Activated naive CD8-positive, alpha-beta T cell treated with anti-CD3 and anti-CD28 coated beads for 36 hours (primary cell): ENCODE measurements around the gene RNU2-63P. TPM values are rescaled to one million over a fixed set of nuclear protein-coding genes. Genes with fewer than 3 reads are reported as not detected.

ENCODE experiments used
- DNase-seq: peaks from one replicate; pipeline ENCODE4 v3.0.0; 2021
- H3K27ac Mint-ChIP-seq: one replicate; pipeline ENCODE4 v1.8.0; 2022; ENCODE audit warnings: mild to moderate bottlenecking, moderate library complexity, mixed read lengths
- H3K27me3 Mint-ChIP-seq: one replicate; pipeline ENCODE4 v1.8.0; 2022; ENCODE audit warnings: mild to moderate bottlenecking, mixed read lengths
- H3K36me3 Mint-ChIP-seq: one replicate; pipeline ENCODE4 v1.8.0; 2021; ENCODE audit warnings: mild to moderate bottlenecking, mixed read lengths
- H3K4me1 Mint-ChIP-seq: one replicate; pipeline ENCODE4 v1.8.0; 2021; ENCODE audit warnings: mixed read lengths
- H3K4me3 Mint-ChIP-seq: one replicate; pipeline ENCODE4 v1.8.0; 2022; ENCODE audit warnings: mild to moderate bottlenecking, moderate library complexity, mixed read lengths
- H3K9me3 Mint-ChIP-seq: one replicate; pipeline ENCODE4 v1.8.0; 2022; ENCODE audit warnings: mixed read lengths
- total RNA-seq, 2 experiments: library from RNA; stranded (reverse); gene quantifications; one replicate each; pipeline ENCODE4 v1.2.3, GENCODE V29; 2021

Gene RNU2-63P
- 10 to 100 TPM; 39.1 to 40.1 TPM for total RNA-seq

- Mint-ChIP-seq H3K4me1 (peaks cover 16% of the 10 kb centered on the region), H3K27ac (peak within 1 kb of the TSS; percentile 99), H3K9me3 (peaks cover 4% of the 10 kb centered on the region), H3K4me3 (peak within 1 kb of the TSS; percentile 94), H3K36me3 (no peaks in the 10 kb centered on the region), H3K27me3 (no peaks in the 10 kb centered on the region)
- DNase-seq: peak; percentile 77
Observed at GRCh38 chr2:88016086-88016959, at the start of gene RNU2-63P. Gene RNU2-63P, minus strand, starts transcription at chr2:88016547.

GRCh38 chr2:88061295-88061694 lies 44.9 kb upstream of the RNU2-63P start:
- DNase-seq: no peak
- H3K9me3 Mint-ChIP-seq: peaks cover 2% of the 10 kb centered on the region
- H3K4me3 Mint-ChIP-seq: no peak overlapping the region
- H3K36me3 Mint-ChIP-seq: peaks cover 2% of the 10 kb centered on the region
- H3K4me1 Mint-ChIP-seq: peaks cover 21% of the 10 kb centered on the region
- H3K27ac Mint-ChIP-seq: no peak overlapping the region
- no peaks in the 10 kb centered on the region for H3K27me3 Mint-ChIP-seq

GRCh38 chr2:88060907-88061275 lies 44.5 kb upstream of the RNU2-63P start:
- peaks cover 2% of the 10 kb centered on the region for H3K9me3 Mint-ChIP-seq
- DNase-seq: no peak
- H3K27ac Mint-ChIP-seq: no peak overlapping the region
- H3K27me3 Mint-ChIP-seq: no peaks in the 10 kb centered on the region
- H3K4me1 Mint-ChIP-seq: peaks cover 25% of the 10 kb centered on the region
- H3K4me3 Mint-ChIP-seq: no peak overlapping the region
- H3K36me3 Mint-ChIP-seq: peaks cover 2% of the 10 kb centered on the region

- Mint-ChIP-seq H3K36me3 (peaks cover 2% of the 10 kb centered on the region), H3K9me3 (peaks cover 2% of the 10 kb centered on the region), H3K27ac (no peak overlapping the region), H3K4me1 (peaks cover 27% of the 10 kb centered on the region), H3K4me3 (no peak overlapping the region), H3K27me3 (no peaks in the 10 kb centered on the region)
- no peak for DNase-seq
Observed at GRCh38 chr2:88059979-88060906, 43.9 kb upstream of the RNU2-63P start.

- Mint-ChIP-seq H3K4me3 (no peak overlapping the region), H3K36me3 (peaks cover 23% of the 10 kb centered on the region), H3K4me1 (peaks cover 42% of the 10 kb centered on the region), H3K27ac (peak overlapping the region; percentile 51), H3K9me3 (peaks cover 3% of the 10 kb centered on the region), H3K27me3 (no peaks in the 10 kb centered on the region)
- DNase-seq: no peak
Observed at GRCh38 chr2:88058191-88058590, 41.8 kb upstream of the RNU2-63P start.

- Mint-ChIP-seq H3K4me3 (no peak overlapping the region), H3K36me3 (peaks cover 29% of the 10 kb centered on the region), H3K4me1 (peaks cover 48% of the 10 kb centered on the region), H3K9me3 (peaks cover 6% of the 10 kb centered on the region), H3K27ac (no peak overlapping the region), H3K27me3 (no peaks in the 10 kb centered on the region)
- no peak for DNase-seq
Observed at GRCh38 chr2:88057437-88057844, 41.1 kb upstream of the RNU2-63P start.

- peaks cover 62% of the 10 kb centered on the region for H3K4me1 Mint-ChIP-seq
- H3K27ac Mint-ChIP-seq: peak within 1 kb of the TSS; percentile 95
- H3K9me3 Mint-ChIP-seq: peaks cover 10% of the 10 kb centered on the region
- H3K36me3 Mint-ChIP-seq: peaks cover 43% of the 10 kb centered on the region
- peak; percentile 94 for DNase-seq
- H3K27me3 Mint-ChIP-seq: no peaks in the 10 kb centered on the region
- H3K4me3 Mint-ChIP-seq: peak within 1 kb of the TSS; percentile 90
Observed at GRCh38 chr2:88055371-88056128, 39.2 kb upstream of the RNU2-63P start, which contains the start of gene KRCC1. Gene KRCC1, minus strand, starts transcription at chr2:88055783. Its CDS starts 27,220 bp downstream, at chr2:88028563.

- Mint-ChIP-seq H3K9me3 (peaks cover 10% of the 10 kb centered on the region), H3K36me3 (peaks cover 49% of the 10 kb centered on the region), H3K4me3 (peak overlapping the region; percentile 90), H3K27ac (peak overlapping the region; percentile 95), H3K27me3 (no peaks in the 10 kb centered on the region), H3K4me1 (peaks cover 67% of the 10 kb centered on the region)
- DNase-seq: no peak
Observed at GRCh38 chr2:88054782-88055370, 38.5 kb upstream of the RNU2-63P start.

- H3K27ac Mint-ChIP-seq: peak overlapping the region; percentile 95
- peaks cover 56% of the 10 kb centered on the region for H3K36me3 Mint-ChIP-seq
- no peak for DNase-seq
- peaks cover 71% of the 10 kb centered on the region for H3K4me1 Mint-ChIP-seq
- peak overlapping the region; percentile 90 for H3K4me3 Mint-ChIP-seq
- H3K9me3 Mint-ChIP-seq: peaks cover 10% of the 10 kb centered on the region
- no peaks in the 10 kb centered on the region for H3K27me3 Mint-ChIP-seq
Observed at GRCh38 chr2:88053934-88054781, 37.8 kb upstream of the RNU2-63P start.

- peak overlapping the region; percentile 95 for H3K27ac Mint-ChIP-seq
- H3K36me3 Mint-ChIP-seq: peaks cover 60% of the 10 kb centered on the region
Observed at GRCh38 chr2:88053296-88053695, 36.9 kb upstream of the RNU2-63P start.

GRCh38 chr2:88051792-88052191 lies 35.4 kb upstream of the RNU2-63P start:
- Mint-ChIP-seq H3K4me1 (peaks cover 63% of the 10 kb centered on the region), H3K27me3 (no peaks in the 10 kb centered on the region), H3K9me3 (peaks cover 9% of the 10 kb centered on the region), H3K4me3 (no peak overlapping the region), H3K36me3 (peaks cover 64% of the 10 kb centered on the region), H3K27ac (no peak overlapping the region)
- DNase-seq: no peak

More at GRCh38 chr2:88053296-88053695, 36.9 kb upstream of the RNU2-63P start:
- Mint-ChIP-seq H3K9me3 (peaks cover 10% of the 10 kb centered on the region), H3K4me3 (peak overlapping the region; percentile 90), H3K27me3 (no peaks in the 10 kb centered on the region), H3K4me1 (peaks cover 73% of the 10 kb centered on the region)
- DNase-seq: no peak

GRCh38 chr2:88049622-88050021 lies 33.3 kb upstream of the RNU2-63P start:
- H3K27me3 Mint-ChIP-seq: no peaks in the 10 kb centered on the region
- H3K9me3 Mint-ChIP-seq: peaks cover 12% of the 10 kb centered on the region
- H3K4me1 Mint-ChIP-seq: peaks cover 67% of the 10 kb centered on the region
- H3K36me3 Mint-ChIP-seq: peaks cover 67% of the 10 kb centered on the region
- H3K4me3 Mint-ChIP-seq: no peak overlapping the region
- peak overlapping the region; percentile 29 for H3K27ac Mint-ChIP-seq
- no peak for DNase-seq

- peaks cover 58% of the 10 kb centered on the region for H3K36me3 Mint-ChIP-seq
- H3K9me3 Mint-ChIP-seq: peaks cover 12% of the 10 kb centered on the region
- no peak for DNase-seq
- no peaks in the 10 kb centered on the region for H3K27me3 Mint-ChIP-seq
- peaks cover 60% of the 10 kb centered on the region for H3K4me1 Mint-ChIP-seq
- no peak overlapping the region for H3K4me3 Mint-ChIP-seq
- H3K27ac Mint-ChIP-seq: no peak overlapping the region
Observed at GRCh38 chr2:88048541-88048940, 32.2 kb upstream of the RNU2-63P start.
